GM19099 (cell line): ENCODE results near the gene SSR2.

ENCODE experiments used
- POLR2A ChIP-seq: IDR thresholded peaks from 3 replicates; pipeline ENCODE4 v1.6.1; 2011; ENCODE audit warnings: low read depth; ENCODE audit not compliant: insufficient read length; ENCODE audit errors: extremely low read depth

Gene SSR2

DNA sequence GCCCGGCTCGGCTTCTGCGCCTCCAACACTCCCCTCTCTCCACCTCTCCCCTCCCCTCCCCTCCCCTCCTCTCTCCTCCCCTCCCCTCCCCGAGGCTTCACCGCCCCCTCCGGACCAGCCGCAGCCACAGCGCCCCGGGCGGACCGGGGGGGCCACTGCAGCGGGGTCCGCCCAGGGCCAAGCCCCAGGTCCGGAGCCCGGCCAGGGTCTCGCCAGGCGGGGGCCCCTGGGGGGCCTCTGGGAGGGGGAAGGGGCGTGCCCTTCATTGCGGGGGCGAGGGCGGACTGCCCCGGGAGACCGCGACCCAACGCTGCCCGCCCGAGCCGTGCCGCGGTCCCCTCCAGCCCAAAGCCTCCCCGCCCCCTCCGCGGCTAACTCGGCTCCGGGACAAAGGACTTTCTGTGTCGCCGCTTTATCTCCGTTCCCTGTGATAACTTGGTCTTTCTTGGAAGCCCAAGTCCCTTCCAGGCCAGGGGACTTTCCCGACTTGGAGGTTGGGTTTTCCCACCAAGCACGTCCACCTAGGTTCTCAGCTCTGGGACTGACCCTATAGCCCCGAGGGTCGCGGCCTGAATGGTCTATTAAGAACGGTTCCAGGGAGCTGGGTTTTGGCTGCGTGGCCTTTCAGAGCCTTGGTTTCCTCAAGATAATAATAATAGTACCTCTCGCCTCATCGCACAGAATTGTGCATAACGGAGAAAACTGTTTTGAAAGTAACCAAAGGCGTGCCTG is 33.2 kb upstream of the SSR2 start, which contains the start of gene UBQLN4:
UBQLN4 (minus strand) TSS at position 31 of the 732 bp plus-strand sequence. CDS start 97 bp downstream, outside the sequence.
- peak; percentile 5 for TF ChIP-seq POLR2A

DNA sequence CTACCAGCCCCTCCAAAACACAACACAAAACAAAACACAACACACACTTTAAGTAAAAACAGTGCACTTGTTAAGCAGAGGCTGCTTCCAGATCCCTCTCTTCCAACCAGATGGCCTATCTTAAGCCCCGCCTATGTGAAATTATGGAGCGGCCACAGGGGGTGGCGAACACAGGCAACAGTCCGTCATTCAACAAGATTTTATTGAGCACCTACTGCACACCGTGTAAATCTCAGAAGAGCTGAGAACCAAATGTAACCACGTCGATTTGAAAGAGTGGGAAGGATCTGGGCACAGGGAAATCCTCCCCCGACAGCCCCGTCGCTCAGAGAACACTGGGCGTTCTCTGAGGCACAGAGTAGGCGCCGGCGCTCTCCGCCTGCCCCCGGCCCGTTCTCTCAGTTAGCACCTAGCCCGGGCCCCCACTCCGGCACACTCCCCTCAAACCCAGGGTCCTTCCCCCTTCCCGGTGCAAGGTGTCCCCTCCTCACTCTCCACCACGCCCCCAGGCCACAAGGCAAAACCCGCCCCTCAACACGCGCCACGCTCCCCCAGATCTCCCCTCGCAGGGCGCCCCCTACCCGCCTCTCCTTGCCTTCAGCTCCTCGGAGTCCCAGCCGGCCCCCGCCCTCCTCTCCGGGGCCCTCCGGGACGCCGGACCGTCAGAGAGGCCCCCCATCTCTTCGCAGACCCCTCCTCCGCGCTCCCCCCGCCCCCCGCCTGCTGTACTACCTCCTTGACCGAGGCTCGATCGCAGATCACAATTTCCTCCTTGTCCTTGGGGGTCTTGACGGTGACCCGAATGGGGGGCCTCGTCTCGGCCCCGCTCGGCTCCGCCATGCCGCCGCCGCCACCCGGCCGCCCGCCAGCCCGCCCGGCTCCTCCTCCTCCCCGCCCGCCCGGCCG is 32.4 kb upstream of the SSR2 start:
- TF ChIP-seq POLR2A = peak; percentile 6

DNA sequence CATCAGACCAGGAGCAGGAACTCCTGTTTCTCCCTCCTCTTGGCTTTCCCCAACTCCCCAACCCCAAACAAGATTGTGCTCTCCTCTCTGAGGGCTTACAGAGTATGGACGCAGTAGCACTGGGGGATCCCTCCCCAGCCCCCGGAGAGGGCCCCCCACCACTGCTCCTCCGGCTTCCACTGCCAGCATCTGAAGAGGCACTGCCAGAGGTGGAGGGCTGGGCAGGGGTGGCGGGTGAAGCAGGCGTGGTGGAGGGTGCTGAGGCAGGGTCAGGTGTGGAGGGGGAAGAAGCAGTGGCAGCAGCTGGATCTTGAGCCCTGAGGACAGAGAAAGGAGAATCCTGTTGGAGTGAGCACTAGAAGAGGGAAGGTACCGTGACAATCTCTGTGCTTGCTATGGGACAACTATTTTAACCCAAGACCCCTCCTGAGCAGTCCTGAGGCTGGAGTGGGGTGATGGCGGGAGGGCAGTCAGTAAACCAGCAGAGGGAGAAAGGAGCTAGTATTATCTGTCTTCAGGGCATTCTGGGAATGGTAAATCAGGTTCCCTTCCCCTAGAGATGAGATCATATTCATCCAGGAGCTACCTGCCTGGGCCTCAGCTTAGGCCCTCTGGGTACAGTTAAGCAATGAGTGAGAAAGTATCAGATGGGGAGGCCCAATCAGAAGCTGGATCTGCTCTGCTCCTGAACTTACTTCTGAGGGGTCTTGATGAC is 30.4 kb upstream of the SSR2 start:
- no peak for TF ChIP-seq POLR2A

DNA sequence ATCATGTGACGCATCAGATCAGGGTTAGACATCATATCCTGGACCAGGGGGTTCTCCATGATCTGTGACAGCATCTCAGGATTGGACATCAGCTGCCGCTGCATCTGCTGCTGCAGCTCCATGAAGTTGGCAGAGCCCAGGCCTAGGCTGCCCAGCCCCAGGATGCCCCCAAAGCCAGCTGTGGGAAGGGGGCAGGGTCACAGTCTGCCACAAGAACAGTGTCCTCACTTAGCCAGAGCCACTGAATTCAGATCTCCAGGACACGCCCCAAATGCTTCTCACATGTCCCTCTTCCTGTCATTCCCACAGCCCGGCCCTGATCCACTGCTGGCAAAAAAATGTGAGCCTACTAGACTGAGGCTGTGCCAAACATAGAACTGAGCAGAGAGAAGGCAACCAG is 29.6 kb upstream of the SSR2 start:
- no peak for TF ChIP-seq POLR2A

DNA sequence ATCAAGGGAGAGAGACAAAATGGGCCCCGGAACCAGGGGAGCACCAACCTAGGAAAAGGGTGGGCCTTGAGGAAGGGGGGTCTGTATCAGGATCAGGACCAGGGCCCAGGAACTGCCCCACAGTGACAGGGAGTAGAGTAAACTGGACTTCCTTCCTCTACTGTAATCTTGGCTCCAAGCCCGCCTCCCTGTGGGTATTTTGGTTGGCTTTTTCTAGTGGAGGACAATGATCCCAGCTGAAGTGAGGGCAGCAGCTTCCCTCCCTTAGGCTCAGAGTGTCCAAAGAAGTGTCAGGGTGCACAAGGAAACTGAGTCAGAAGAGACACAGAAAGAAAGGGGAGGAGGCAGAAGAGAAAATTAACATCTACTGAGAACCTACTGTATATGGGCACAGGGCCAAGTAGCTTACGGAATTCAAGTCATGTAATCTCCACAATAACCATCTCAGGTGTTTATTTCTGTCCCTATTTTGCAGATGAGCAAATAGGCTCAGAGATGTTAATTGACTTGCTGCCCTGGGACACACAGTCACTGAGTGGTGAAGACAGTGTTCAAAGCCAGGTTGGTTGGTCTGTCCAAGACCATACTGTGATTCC is 28.0 kb upstream of the SSR2 start:
- no peak for TF ChIP-seq POLR2A

DNA sequence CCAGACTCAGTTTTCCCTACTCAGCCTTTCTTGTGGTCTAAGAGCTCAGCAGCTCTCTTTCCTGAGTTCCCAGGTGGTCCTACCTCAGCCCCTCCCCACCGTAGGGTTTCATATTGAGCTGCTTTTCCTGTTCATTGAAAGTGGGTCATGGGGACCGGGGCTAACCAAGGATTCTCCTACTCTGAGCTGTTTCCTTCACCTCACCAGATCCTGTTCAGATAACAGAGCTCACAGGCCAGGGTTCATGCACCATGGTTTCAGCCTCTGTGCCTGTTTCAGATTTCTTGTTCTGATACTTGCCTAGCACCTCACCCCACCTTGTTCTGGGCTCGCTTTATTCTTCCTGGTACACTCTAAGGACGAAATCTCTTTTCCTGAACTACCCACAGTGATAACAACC is 24.3 kb upstream of the SSR2 start:
- no peak for TF ChIP-seq POLR2A

DNA sequence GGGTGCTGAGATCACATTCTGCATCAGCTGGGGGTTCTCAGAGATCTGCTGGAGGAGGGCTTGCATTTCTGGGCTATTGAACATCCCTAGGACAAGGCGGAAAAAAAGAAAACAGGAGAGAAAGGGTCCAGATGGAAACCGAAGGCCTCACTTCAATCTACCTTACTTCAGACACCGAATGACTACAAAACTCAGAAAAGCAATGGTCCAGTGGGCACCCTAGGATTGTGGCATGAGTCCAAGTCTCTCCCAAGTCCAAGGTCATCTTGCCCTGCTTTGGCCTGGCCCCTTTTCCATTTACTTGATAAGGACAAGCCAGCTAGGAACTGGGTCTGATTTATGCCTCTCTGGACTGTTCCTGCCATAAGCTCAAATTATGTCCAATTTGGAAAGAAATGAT is 22.1 kb upstream of the SSR2 start:
- no peak for TF ChIP-seq POLR2A

DNA sequence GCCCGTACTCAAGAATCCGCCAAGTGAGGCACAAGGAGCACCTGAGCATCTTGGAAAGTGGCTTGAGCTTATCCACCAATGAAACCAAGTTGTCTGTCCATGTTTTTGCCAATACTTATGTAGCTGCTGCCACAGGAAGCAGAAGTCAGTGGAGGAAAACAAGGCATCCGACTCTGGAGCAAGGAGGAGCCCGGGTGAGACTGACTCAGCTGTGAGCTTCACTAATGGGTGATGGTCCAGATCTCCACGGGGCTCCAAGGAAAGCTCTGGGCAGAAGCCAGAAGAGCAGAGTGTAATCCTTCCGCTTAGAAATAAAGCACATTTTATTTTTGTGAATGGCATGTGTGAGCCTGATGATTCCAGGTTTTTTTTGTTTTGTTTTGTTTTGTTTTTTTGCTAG is 12.3 kb upstream of the SSR2 start:
- no peak for TF ChIP-seq POLR2A

DNA sequence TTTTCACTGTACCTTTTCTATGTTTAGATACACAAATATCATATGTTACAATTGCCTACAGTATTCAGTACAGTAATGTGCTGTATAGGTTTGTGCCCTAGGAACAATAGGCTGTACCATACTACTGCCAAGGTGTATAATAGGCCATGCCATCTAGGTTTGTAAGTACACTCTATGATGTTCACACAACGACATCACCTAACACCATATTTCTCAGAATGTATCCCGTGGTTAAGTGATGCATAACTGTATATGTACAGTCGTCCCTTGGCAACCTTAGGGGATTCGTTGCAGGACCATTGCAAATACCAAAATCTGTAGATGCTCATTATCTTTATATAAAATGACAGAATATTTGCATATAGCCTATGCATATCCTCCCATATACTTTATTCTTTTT is 5.8 kb upstream of the SSR2 start:
- no peak for TF ChIP-seq POLR2A

DNA sequence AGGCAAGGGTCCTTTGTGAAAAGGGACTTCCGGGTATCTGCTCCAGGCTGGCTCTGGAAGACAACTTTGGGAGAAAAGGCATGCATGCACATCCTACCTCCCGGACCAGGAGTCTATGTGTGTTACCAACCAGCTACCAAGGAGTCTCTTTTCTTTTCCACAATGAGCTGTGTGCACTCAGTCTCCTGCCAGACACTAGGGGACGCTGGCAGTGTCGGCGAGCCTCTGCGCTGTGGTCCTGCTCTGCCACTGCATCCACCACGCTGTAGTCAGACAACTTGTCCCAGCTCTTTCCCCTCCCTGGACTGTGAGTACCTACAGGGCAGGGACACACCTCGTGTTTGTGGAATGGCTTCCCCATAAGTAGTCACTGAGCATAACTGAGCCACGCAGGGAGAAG is 5.1 kb upstream of the SSR2 start:
- no peak for TF ChIP-seq POLR2A

DNA sequence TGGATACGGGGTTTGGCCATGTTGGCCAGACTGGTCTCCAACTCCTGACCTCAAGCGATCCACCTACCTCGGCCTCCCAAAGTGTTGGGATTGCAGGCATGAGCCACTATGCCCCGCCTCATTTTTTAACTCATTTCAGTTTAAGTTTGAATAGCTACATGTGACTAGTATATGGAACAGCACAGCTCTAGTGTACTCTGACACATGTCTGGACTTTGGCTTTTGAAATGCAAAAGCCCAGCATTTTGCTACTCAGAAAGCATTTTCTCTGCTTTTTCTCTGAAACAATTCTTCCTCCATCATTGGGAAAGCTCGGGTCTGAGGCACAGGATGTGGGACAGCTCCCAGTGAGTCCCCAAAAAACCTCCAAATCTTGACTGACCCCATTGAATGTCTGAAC is 4.0 kb upstream of the SSR2 start:
- no peak for TF ChIP-seq POLR2A

DNA sequence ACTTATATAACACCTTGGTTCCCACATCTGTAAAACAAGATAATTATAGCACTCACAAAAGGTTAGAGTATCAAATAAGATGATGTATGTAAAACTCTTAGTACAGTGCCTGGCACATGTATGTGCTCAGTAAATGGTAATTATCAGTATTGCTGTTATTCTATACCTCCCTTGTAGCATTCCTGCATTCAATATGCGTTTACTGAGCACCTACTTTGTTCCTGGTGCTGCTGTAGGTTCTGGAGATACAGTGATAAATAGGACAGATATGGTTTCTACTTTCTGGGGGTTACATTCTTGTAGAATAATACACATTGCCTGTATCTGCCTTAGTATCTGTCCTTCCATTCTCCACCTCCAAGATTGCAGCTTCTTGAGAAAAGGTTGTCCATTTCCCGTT is 1.2 kb upstream of the SSR2 start:
- TF ChIP-seq POLR2A = no peak

DNA sequence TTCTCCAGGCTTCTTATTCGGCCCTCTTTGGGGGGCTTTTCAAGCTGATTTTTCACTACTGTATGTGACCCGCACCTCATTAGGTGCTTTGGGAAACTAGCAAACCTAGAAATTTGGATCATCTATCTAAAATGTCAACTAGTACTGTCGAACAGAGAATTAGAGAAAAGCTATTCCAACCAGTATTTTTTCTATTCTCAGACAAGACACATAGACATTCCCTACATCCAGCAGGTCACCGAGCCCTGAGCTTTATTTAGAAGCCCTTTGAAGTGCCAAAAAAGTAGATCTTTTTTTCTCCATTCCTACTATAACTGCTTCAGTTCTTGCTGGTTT is 310 bp upstream of the SSR2 start:
- no peak for TF ChIP-seq POLR2A

DNA sequence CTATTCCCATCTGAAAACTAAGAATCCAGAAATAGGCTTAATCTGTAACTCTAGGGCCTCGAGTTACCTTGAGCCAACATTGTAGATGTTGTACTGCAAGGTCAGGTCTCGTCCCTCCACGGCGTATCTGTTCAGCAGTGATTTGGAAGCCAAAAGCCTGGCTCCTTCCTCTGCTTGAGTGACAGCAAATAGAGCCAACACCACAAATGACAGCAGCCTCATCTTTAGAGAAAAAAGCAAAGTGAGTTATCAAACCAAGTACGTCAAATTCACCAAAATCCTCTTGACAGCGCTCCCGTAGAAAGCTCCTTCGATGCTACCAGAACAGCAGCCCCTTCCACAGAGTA is 832 bp downstream of the SSR2 start:
- no peak for TF ChIP-seq POLR2A

DNA sequence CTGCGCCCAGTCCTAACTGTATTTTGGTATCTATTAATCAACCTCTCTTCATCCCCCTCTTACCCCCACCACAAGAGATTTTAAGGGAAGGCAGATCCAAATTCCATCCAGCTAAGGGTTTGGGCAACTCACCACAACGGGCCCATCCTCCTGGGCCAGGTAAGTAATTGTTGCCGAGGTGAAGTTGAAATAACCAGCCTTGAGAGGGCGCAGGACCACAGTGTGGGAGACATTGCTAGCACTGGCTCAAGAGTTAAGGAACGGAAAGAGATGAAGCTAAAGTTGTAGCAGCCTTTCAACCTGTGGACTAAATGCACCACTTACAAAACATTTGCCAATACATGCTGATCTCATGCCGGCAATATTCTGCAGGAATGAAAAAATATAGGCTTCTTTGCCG is 5.9 kb downstream of the SSR2 start:
- TF ChIP-seq POLR2A = no peak
